ENCODE results near the gene IVD.

IVD gene

GRCh38 chr15:40463886-40464545 lies 58.4 kb downstream of the IVD start:
- DNase-seq, result no peak

DNA sequence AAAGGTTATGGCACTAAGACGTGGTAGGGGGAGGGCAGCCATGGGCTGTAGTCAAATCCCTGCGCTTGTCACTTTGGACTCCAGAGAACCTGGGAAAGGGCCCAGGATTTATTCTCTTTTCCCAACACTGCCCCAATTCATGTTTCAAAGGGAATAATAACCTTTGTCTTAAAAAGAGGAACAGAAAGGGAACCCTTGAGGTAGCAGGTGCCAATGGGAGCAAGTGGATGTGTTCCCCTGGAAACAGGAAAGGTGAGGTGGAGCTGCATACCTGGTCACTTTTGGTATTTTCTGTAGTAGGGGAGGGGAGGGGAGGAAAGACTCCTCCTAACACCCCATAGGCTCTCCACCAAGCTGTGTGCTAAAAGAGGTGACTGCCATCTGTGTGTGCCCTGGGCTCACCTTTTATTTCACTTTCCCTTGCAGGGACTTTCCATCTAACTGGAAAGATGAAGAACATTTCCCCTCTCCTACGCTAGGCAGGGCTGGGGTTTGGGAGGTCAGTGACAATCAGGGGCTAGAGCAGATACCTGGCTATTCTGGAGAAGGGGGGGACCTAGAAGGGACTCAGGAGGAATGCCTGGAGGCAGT lies 59.1 kb downstream of the IVD start:
- DNase-seq, result no peak

GRCh38 chr15:40465939-40466338 lies 60.3 kb downstream of the IVD start:
- DNase-seq, result no peak

- no peak for DNase-seq
These were observed 61.0 kb downstream of the IVD start for GRCh38 chr15:40466426-40467260.

DNA sequence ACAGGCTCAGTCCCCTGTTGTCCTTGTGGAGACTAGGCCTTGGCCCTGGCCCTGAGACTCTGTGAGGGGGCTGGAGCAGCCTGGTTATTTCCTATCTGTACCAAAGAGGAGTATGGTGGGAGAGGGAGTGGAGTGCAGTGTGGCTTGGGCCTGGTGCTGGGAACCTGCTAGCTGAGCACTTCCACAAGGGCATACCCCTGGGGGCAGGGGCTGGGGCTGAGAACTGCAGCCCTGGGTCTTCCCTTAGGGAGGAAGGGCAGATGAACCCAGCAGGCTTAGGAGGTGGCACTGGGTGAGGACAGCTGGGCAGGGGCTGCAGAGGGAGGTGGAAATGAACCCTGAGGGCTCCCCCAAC lies 61.6 kb downstream of the IVD start:
- DNase-seq, result no peak

DNA sequence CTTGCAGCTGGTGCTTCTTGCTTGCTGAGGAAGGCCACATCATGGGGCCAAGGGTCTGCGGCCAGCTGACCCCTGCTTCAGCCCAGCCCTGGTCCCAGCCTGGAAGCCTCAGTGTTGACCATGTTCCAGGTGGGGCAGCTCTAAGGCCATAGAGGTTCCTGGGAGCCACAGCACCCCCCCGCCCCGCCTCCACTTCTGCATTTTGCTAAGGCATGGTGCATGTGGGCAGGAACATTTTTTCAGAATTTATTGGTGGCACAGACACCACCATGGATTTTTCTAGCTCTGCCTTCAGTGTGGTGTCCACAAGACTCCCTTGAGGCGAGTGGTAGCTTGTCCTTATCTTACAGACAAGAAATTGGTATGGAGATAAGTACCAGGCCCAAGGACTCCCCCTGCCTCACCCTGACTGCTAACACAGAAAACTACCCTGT lies 63.3 kb downstream of the IVD start:
- no peak for DNase-seq

DNA sequence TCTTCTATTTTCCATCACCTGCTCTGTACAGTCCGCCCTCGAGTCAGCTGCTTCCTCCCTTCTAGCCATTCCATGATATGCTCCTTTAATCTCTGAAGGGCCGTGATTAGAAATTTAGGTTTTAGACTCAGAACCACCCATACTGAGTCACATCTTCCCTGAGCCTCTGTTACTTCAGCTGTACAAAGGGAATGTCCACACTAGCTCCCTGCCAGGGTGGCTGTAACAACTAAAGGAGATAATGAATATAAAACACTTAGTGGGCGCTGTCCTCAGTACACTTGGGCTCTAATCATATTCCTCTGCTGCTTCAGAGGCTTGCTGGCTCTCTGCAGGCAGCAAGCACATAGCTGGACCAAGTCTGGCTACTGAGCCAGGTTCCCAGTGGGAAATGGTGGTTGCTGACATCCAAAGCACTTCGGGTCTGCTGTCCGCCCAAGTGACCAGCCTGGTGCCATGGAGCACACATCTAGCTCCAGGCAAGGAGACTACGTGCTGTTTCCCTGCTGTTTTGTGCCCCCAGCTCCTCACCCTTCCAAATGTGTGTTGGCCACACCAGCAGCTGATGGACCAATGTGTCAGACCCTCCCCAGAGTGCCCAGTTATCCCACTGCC lies 64.3 kb downstream of the IVD start:
- DNase-seq, result no peak

- DNase-seq, result peak; percentile 84
These were observed 65.0 kb downstream of the IVD start, which contains the start of gene CHST14 for GRCh38 chr15:40470423-40471104. Gene CHST14 (plus strand): TSS chr15:40470984. CDS start chr15:40471214, 230 bp downstream.
